Activated CD8-positive, alpha-beta T cell treated with anti-CD3 and anti-CD28 coated beads for 36 hours (primary cell): ENCODE results near the gene PTPRK. TPM values are rescaled to one million over a fixed set of nuclear protein-coding genes. Genes with fewer than 3 reads are reported as not detected.

Experiments used
- ATAC-seq: fragments of 200-7000 bp; cut with Tn5 transposase; one replicate; pipeline ENCODE4 v1.10.0; 2021; ENCODE audit warnings: mild to moderate bottlenecking, moderate library complexity
- CTCF ChIA-PET: fragments of 350-600 bp; sonication (Branson Sonifier 250); formaldehyde crosslinking; loops from one replicate; lab custom pipeline; 2021; ENCODE audit warnings: antibody characterized with exemption; lab: Charles Lee
- POLR2A ChIA-PET: fragments of 350-600 bp; sonication (Branson Sonifier 250); formaldehyde crosslinking; loops from one replicate; lab custom pipeline; 2021; ENCODE audit warnings: antibody characterized with exemption; lab: Charles Lee
- DNase-seq: peaks from one replicate; pipeline ENCODE4 v3.0.0-alpha.2; 2020
- H3K27ac Mint-ChIP-seq: one replicate; pipeline ENCODE4 v1.8.0; 2021; ENCODE audit warnings: mild to moderate bottlenecking, mixed read lengths
- H3K27me3 Mint-ChIP-seq: one replicate; pipeline ENCODE4 v1.8.0; 2021; ENCODE audit warnings: mixed read lengths
- H3K36me3 Mint-ChIP-seq: one replicate; pipeline ENCODE4 v1.8.0; 2021; ENCODE audit warnings: low read depth, mixed read lengths
- H3K4me1 Mint-ChIP-seq: one replicate; pipeline ENCODE4 v1.8.0; 2021; ENCODE audit warnings: low read depth, mixed read lengths
- H3K4me3 Mint-ChIP-seq: one replicate; pipeline ENCODE4 v1.8.0; 2021; ENCODE audit warnings: mild to moderate bottlenecking, moderate library complexity, mixed read lengths
- H3K9me3 Mint-ChIP-seq: one replicate; pipeline ENCODE4 v1.8.0; 2021; ENCODE audit warnings: mixed read lengths
- intact Hi-C: fragments of 100-400 bp; cut with micrococcal nuclease; formaldehyde crosslinking; loops from one replicate; pipeline ENCODE4 v1.10.0; 2022
- total RNA-seq, 2 experiments: library from RNA; stranded (reverse); gene quantifications; one replicate each; pipeline ENCODE4 v1.2.3, GENCODE V29; 2021
- TF ChIP-seq, protein P1 (sequence below): fragments of 200-600 bp; IDR thresholded peaks from one replicate; pipeline ENCODE4 v1.8.0; 2022; ENCODE audit warnings: antibody characterized with exemption, mild to moderate bottlenecking

Gene PTPRK
- total RNA-seq, 2 experiments from 2014 or later: 7.7 to 8.9 TPM

- H3K27me3 Mint-ChIP-seq: no peaks in the 10 kb centered on the region
- DNase-seq (no peak), ATAC-seq (no peak)
- ChIA-PET CTCF (interaction anchor here (1.5 kb wide), 1 partner anchor 190 kb away, joined by 3 read pairs; no protein-coding TSS in a partner anchor), POLR2A (no interaction called here)
- H3K27ac Mint-ChIP-seq: no peak overlapping the region
- no peaks in the 10 kb centered on the region for H3K9me3 Mint-ChIP-seq
- peaks cover under 1% of the 10 kb centered on the region for H3K4me1 Mint-ChIP-seq
- no peaks in the 10 kb centered on the region for H3K36me3 Mint-ChIP-seq
- no peak overlapping the region for H3K4me3 Mint-ChIP-seq
- intact Hi-C loops: no loop called here
- TF ChIP-seq, protein P1, sequence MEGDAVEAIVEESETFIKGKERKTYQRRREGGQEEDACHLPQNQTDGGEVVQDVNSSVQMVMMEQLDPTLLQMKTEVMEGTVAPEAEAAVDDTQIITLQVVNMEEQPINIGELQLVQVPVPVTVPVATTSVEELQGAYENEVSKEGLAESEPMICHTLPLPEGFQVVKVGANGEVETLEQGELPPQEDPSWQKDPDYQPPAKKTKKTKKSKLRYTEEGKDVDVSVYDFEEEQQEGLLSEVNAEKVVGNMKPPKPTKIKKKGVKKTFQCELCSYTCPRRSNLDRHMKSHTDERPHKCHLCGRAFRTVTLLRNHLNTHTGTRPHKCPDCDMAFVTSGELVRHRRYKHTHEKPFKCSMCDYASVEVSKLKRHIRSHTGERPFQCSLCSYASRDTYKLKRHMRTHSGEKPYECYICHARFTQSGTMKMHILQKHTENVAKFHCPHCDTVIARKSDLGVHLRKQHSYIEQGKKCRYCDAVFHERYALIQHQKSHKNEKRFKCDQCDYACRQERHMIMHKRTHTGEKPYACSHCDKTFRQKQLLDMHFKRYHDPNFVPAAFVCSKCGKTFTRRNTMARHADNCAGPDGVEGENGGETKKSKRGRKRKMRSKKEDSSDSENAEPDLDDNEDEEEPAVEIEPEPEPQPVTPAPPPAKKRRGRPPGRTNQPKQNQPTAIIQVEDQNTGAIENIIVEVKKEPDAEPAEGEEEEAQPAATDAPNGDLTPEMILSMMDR: no peak
Measured at GRCh38 chr6:128138694-128139093, 381.7 kb downstream of the PTPRK start.

GRCh38 chr6:128135325-128135724 lies 385.1 kb downstream of the PTPRK start:
- Mint-ChIP-seq H3K36me3 (no peaks in the 10 kb centered on the region), H3K27me3 (no peaks in the 10 kb centered on the region), H3K27ac (no peak overlapping the region), H3K9me3 (no peaks in the 10 kb centered on the region), H3K4me1 (no peaks in the 10 kb centered on the region), H3K4me3 (no peak overlapping the region)
- TF ChIP-seq, protein P1: no peak
- intact Hi-C loops: no loop called here
- CTCF ChIA-PET: no interaction called here
- DNase-seq (no peak), ATAC-seq (peak; percentile 24)
- POLR2A ChIA-PET: no interaction called here

- ATAC-seq (no peak), DNase-seq (no peak)
- ChIA-PET CTCF (no interaction called here), POLR2A (no interaction called here)
- Mint-ChIP-seq H3K4me3 (no peak overlapping the region), H3K9me3 (no peaks in the 10 kb centered on the region), H3K27me3 (no peaks in the 10 kb centered on the region), H3K4me1 (no peaks in the 10 kb centered on the region), H3K36me3 (no peaks in the 10 kb centered on the region), H3K27ac (no peak overlapping the region)
- intact Hi-C loops: no loop called here
- TF ChIP-seq, protein P1: no peak
Measured at GRCh38 chr6:128131566-128131965, 388.8 kb downstream of the PTPRK start.

GRCh38 chr6:128131036-128131435 lies 389.4 kb downstream of the PTPRK start:
- H3K27ac Mint-ChIP-seq: no peak overlapping the region
- no peak for ATAC-seq
- CTCF ChIA-PET: no interaction called here
- no peaks in the 10 kb centered on the region for H3K36me3 Mint-ChIP-seq
- DNase-seq: no peak
- POLR2A ChIA-PET: no interaction called here
- TF ChIP-seq, protein P1: no peak
- H3K9me3 Mint-ChIP-seq: no peaks in the 10 kb centered on the region
- H3K27me3 Mint-ChIP-seq: no peaks in the 10 kb centered on the region
- H3K4me1 Mint-ChIP-seq: no peaks in the 10 kb centered on the region
- H3K4me3 Mint-ChIP-seq: no peak overlapping the region
- intact Hi-C loops: no loop called here

DNA sequence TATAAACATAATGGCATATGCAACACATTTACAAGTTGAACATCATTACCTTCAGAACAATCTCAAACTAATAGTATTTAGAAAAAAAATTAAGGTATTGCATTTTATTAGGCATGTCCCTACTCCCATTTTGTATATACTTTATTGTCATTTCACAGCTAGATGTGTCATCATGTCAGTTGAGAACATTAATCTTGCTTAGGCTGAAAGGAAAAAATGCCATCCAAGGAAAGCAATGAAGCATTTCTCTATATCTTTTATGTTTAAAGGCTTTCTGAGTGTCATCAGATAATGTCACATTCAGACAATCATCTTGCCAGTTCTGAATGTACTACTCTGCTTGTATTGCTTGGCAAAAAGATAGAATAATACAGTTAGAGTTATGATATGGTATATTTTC lies 390.7 kb downstream of the PTPRK start:
- intact Hi-C loops: no loop called here
- H3K4me3 Mint-ChIP-seq: no peak overlapping the region
- ChIA-PET POLR2A (no interaction called here), CTCF (interaction anchor here (0.7 kb wide), 1 partner anchor 14 kb away, joined by 3 read pairs; no protein-coding TSS in a partner anchor)
- no peaks in the 10 kb centered on the region for H3K27me3 Mint-ChIP-seq
- no peak for ATAC-seq
- H3K36me3 Mint-ChIP-seq: no peaks in the 10 kb centered on the region
- no peak overlapping the region for H3K27ac Mint-ChIP-seq
- DNase-seq: no peak
- TF ChIP-seq, protein P1: no peak
- no peaks in the 10 kb centered on the region for H3K9me3 Mint-ChIP-seq
- H3K4me1 Mint-ChIP-seq: peaks cover 4% of the 10 kb centered on the region
